ENCODE measurements around the gene ARHGAP15.

Gene ARHGAP15

DNA sequence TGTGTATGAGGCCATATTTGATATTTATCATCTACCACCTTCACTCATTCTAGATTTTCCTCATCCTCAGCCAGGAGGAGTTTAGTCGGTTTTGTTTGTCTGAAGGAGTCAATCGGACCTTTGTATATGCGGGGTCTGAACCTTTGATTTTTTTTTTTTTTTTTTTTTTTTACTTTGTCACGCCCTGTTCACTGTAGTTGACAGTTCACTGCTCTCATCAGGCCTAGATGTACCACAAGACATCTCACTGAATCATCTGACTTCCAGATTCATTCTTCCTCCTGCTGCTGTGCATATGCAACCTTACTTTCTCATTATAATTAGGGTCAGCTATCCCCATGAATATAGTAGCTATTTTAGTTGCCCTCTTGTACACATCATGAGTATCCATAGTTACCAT lies 133.2 kb downstream of the ARHGAP15 start:
- DNase-seq (ENCODE audit: low read depth in 2 of 2) = no peak

DNA sequence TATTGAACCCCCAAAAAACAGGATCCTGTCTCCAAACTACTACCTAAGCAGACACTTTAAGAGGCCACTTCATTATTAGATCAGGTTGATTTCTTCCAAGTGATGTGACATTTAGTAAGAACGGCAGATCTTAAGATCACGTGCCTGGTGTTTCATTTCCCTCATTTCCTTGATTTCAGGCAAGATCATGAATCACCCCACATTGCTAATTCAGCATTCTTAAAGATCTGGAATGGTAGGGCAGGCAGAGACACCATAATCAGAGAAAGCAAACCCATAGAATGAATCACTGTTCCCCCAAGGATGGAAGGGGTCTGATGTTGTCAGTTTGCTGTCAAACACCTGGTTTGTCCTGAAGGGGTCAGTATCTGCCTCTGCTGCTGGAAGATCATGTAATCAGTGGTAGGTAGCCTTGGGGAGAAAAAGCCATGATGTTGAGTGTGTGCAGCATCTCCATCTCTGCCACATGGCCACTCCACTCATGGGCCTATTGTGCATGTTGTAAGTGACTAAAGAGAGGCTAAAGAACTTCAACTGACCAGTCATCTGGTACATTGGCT lies 133.9 kb downstream of the ARHGAP15 start:
- DNase-seq (ENCODE audit: low read depth in 2 of 2) = no peak

- DNase-seq (ENCODE audit: low read depth in 2 of 2) = no peak
Measured at GRCh38 chr2:143264851-143265250, 135.6 kb downstream of the ARHGAP15 start.

DNA sequence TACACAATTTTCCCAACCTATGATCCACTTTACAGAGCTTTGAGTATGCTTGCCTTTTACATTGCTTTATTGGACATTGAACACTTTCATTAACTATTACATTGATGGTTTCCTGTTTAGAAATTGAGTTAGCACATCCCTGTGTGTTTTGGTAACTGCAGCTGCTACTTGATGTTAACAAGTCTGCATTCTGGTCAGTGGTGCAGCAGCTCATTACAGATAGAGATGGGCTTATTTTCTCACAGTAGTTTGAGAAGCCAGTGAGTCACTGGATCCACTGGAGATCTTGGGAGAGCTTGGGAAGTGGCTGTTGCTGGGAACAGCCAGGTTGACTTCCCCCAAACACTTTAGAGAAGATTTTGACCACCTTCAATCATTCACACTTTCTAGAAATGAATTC lies 150.5 kb downstream of the ARHGAP15 start:
- no peak for DNase-seq (ENCODE audit: low read depth in 2 of 2)

DNA sequence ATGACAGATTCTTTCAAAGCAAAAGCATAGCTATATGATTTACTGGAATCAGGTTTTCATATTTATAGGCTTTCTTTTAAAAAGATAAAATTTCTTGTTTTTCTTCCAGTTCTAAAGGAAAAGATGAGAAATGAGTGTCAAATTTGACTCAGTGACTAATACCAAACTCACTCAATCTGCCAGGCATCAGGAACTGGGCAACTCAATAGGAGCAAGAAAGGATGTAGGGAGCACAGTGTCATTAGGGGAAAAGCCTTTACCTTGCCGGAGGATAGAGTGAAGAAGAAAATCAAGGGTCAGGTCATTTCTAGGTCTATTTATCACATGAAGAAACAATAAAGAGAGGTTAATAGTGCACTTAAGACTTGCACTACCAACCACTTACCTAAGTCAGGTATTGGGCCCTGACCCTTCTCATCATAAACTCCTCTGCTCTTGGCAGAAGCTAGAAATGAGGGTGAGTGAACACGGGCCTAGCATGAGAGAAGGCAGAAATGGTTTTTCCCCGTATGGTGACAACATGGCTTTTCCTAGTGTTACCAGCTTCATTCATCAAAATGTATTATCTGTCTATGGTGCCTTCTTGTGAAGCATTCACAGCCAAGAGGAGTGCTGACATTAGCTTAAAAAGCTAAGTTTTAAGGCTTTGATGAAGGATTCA lies 151.0 kb downstream of the ARHGAP15 start:
- no peak for DNase-seq (ENCODE audit: low read depth in 2 of 2)

GRCh38 chr2:143282684-143283083 lies 153.5 kb downstream of the ARHGAP15 start:
- peak in 1 of 2 donors; percentile 24 for DNase-seq (ENCODE audit: low read depth in 2 of 2)

DNA sequence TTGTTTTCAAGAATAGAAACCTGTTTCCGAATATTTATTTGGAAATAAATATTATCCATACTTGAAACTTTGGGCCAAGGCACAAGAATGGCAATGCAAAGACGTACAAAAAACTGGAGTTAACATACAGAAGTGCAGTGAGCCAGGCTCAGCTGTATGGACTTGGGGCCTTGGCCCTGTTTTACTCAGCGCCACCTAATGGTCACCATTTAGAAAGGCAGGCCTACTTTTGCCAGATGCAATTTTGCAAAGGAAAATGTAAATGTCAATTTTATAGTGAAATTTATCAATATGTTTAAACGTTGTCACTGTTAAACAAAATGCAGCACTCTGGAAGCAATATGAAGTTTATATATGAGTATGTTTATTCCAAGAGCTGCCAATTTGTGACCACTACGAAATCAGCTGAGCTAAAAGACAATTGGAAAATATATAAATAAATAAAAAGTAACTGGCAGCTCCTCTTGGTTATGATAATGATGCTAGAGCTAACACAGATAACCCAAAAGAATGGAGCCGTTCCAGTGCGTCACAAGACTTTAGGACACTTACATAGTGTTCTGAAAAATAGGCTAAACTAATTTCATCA lies 155.0 kb downstream of the ARHGAP15 start:
- DNase-seq (ENCODE audit: low read depth in 2 of 2) = no peak

DNA sequence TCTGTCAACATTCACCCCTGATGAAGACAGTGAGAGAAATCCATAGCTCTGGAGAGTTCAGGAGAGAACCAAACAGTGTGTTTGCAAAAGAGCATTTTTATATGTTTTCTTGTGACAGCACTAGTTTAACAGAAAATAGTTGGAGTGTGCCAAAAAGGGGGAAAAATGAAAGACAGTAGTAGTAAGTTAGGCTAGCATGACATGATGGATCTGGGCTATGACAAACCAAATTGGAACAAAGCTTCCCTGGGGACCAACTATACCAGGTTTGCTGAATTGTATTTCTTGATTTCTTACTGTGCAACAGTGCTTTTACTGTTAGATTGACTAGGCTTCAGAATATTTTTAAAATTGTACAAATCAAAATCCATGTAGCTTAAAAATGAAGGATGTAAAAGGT lies 159.8 kb downstream of the ARHGAP15 start:
- DNase-seq (ENCODE audit: low read depth in 2 of 2) = no peak

GRCh38 chr2:143290221-143290620 lies 161.0 kb downstream of the ARHGAP15 start:
- DNase-seq (ENCODE audit: low read depth in 2 of 2) = no peak

DNA sequence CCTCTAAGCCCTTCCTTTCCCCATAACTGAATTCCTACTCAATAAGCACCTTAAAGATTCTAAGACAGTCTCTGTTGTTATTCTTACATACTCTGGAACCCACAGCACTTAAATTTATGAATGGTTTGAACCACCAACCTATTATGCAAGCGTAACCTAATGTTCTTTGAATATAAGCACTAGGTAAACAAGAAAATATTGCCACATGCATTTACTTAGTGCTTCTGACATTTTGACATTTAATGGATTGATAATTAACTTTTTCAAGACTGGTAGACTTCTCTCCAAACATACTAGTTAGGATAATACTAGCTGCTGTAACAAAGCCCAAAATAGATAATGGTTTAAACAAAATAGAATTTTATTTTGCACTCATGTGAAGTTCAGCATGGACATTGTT lies 164.8 kb downstream of the ARHGAP15 start:
- DNase-seq (ENCODE audit: low read depth in 2 of 2) = no peak

DNA sequence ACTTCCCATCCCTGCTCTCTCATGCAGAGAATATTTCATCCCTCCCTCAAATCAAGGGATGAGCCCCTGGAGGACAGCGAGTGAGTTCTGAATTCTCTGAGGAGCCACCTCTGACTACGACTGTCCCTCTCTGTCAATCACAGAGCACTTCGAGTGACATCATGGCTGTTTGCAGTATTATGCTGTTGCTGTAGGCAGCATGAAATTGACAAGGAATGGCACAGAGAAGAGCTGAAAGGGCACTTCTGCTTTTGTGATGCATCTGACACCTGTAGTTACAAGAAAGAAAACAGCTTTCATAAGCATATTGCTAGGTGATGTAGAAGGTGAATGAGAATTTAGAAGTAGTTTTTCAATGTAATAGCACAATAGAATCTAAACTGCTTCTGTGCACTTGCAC lies 166.9 kb downstream of the ARHGAP15 start:
- DNase-seq (ENCODE audit: low read depth in 2 of 2) = no peak

- DNase-seq (ENCODE audit: low read depth in 2 of 2) = no peak
Measured at GRCh38 chr2:143297182-143297581, 168.0 kb downstream of the ARHGAP15 start.

DNA sequence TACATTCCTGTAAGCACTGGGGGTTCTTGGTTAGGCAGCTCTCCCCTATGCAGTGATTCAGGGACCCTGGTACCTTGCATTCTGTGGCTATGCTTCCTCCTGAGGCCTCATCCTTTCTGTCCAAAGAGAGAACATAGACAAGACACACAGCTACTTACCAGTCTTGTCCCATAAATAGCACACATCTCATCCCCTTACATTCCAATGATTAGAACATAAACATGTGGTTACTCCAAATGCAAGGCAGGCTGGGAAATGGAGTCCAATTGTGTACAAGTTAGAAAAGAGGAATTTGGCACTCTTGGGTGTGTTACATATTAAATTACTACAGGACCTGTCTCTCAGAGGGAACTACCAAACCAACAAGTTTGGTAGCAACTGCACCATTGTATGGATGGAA lies 171.3 kb downstream of the ARHGAP15 start:
- no peak for DNase-seq (ENCODE audit: low read depth in 2 of 2)

- no peak for DNase-seq (ENCODE audit: low read depth in 2 of 2)
Measured at GRCh38 chr2:143311426-143311825, 182.2 kb downstream of the ARHGAP15 start.

GRCh38 chr2:143312441-143312840 lies 183.2 kb downstream of the ARHGAP15 start:
- DNase-seq (ENCODE audit: low read depth in 2 of 2) = no peak

DNA sequence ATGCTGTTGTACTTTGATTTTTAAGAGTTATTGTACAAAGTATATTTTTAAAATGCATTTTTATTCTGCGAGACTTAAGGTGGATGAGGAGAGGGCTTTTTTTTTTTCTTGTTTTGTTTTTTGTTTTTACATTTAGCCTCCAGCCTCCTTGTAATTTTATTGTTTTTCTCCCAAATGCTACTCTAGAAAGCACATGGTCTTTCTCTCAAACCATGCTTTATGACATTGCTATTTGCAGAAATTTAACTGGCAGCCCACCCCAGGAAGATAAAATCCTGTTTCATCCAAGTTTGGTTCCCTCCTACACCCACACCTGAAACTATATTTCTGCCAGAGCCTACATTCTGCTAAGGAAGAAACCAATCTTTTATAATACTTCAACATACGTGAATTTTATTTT lies 184.6 kb downstream of the ARHGAP15 start:
- DNase-seq (ENCODE audit: low read depth in 2 of 2) = no peak

- no peak for DNase-seq (ENCODE audit: low read depth in 2 of 2)
Measured at GRCh38 chr2:143321994-143322393, 192.8 kb downstream of the ARHGAP15 start.

- DNase-seq (ENCODE audit: low read depth in 2 of 2) = no peak
Measured at GRCh38 chr2:143329288-143329687, 200.1 kb downstream of the ARHGAP15 start.

- no peak for DNase-seq (ENCODE audit: low read depth in 2 of 2)
Measured at GRCh38 chr2:143333168-143333791, 204.1 kb downstream of the ARHGAP15 start.

DNA sequence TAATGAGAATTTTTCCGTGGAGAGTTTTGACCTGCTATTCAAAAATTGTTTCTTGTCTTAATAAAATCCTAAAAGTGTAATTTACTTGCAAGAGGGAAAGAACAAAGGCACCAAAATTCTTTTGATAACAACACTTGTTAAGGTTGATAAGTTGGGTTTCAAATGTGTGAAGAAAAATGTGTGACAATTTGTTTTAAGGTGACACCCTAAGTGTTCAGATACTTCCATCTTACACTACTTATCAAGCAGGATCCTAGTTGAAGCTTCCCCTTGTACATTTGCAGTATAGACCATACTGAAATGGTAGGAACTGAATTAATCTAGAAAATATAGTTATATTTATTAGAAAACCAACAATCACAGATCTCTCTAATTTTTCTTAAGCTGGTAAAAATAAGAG lies 204.6 kb downstream of the ARHGAP15 start:
- no peak for DNase-seq (ENCODE audit: low read depth in 2 of 2)

DNA sequence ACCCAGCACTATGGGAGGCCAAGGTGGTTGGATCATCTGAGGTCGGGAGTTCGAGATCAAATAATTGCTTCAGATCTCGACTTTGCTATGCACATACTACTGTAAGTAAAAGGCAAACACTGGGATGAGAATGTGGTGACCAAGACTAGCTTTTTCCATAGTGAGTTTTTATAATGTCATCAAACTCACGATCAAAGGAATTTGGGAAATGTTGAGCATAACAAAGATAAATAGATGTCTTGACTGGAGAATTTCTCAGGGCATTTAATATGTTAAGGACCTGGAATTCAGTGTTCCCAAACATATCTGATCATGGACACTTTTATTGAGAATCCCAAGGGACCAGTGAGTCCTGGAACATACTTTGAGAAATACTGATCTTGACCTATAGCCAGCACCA lies 205.6 kb downstream of the ARHGAP15 start:
- DNase-seq (ENCODE audit: low read depth in 2 of 2) = no peak

- DNase-seq (ENCODE audit: low read depth in 2 of 2) = no peak
Measured at GRCh38 chr2:143336719-143337210, 207.5 kb downstream of the ARHGAP15 start.

GRCh38 chr2:143341478-143341877 lies 212.3 kb downstream of the ARHGAP15 start:
- DNase-seq (ENCODE audit: low read depth in 2 of 2) = no peak
